Testis (tissue), 2 donors: ENCODE measurements around the gene FAM20C.

Source experiments
- POLR2A ChIP-seq: fragments of 450-650 bp; IDR thresholded peaks from one replicate; pipeline ENCODE4 v1.6.1; 2017; ENCODE audit warnings: antibody characterized with exemption, mild to moderate bottlenecking, moderate library complexity
- TF ChIP-seq, protein P1 (sequence below), 3 experiments: fragments of 450-650 bp in 2 of 3; fragments of 200-600 bp in 1 of 3; sonication (generic) in 1 of 3; IDR thresholded peaks; one replicate each; pipeline ENCODE4 v1.5.1; 2016 to 2019; ENCODE audit warnings: antibody characterized with exemption in 3 of 3, mild to moderate bottlenecking in 2 of 3, moderate library complexity in 1 of 3

DNA sequence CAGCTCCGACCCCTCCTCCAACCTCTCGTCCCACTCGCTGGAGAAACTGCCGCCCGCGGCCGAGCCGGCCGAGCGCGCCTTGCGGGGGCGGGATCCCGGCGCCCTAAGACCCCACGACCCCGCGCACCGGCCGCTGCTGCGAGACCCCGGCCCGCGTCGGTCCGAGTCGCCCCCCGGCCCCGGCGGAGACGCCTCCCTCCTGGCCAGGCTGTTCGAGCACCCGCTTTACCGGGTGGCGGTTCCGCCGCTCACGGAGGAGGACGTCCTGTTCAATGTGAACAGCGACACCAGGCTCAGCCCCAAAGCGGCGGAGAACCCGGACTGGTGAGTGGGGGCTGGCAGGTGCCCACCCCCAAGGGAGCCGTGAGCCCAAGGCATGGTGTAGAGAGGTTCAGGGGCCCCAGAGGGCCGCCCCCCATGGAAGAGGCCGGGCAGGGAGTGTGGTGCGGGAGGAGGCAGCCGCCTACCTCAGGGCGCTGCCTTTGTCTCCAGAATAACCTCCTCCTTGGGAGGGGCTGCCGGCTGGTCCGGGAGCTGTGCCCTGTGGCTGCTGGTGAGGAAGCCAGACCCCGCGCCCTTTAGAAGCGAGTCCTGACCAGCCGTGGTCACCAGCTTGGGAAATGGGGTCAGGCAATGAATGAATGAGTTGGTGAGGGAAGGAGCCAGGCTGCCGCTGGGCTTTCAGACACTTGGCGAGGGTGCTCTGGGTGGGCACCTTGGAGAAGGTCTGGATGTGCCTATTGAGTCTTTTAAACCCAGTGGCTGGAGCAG, 1.3 kb downstream of the FAM20C start:
- no peak for TF ChIP-seq POLR2A
- TF ChIP-seq, protein P1, sequence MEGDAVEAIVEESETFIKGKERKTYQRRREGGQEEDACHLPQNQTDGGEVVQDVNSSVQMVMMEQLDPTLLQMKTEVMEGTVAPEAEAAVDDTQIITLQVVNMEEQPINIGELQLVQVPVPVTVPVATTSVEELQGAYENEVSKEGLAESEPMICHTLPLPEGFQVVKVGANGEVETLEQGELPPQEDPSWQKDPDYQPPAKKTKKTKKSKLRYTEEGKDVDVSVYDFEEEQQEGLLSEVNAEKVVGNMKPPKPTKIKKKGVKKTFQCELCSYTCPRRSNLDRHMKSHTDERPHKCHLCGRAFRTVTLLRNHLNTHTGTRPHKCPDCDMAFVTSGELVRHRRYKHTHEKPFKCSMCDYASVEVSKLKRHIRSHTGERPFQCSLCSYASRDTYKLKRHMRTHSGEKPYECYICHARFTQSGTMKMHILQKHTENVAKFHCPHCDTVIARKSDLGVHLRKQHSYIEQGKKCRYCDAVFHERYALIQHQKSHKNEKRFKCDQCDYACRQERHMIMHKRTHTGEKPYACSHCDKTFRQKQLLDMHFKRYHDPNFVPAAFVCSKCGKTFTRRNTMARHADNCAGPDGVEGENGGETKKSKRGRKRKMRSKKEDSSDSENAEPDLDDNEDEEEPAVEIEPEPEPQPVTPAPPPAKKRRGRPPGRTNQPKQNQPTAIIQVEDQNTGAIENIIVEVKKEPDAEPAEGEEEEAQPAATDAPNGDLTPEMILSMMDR (IDR thresholded peaks at IDR 0.05): no peak
